DND-41 (cell line): ENCODE data around the gene ME3.

Experiments
- CTCF ChIP-seq: IDR thresholded peaks from 2 replicates; pipeline ENCODE4 v1.5.1; 2012; ENCODE audit warnings: borderline replicate concordance, low read length, moderate library complexity, mild to moderate bottlenecking; ENCODE audit not compliant: poor library complexity, severe bottlenecking; ENCODE audit errors: extremely low read depth
- EZH2 ChIP-seq: IDR thresholded peaks from 3 replicates; pipeline ENCODE4 v1.6.1; 2012; ENCODE audit warnings: borderline replicate concordance, low read depth, mild to moderate bottlenecking, moderate library complexity, low read length, inconsistent platforms; ENCODE audit not compliant: severe bottlenecking

GRCh38 chr11:86483940-86484794 lies 188.2 kb downstream of the ME3 start:
- TF ChIP-seq CTCF = no peak
- TF ChIP-seq EZH2 = no peak
